ENCODE results near the gene TRIP12.

GRCh38 chr2:229725716-229726574, 195.9 kb downstream of the TRIP12 start:
- TF ChIP-seq EZH2 (IDR thresholded peaks at IDR 0.05; ENCODE audit: low read depth, unreplicated experiment), result no peak
- no peak for TF ChIP-seq REST (IDR thresholded peaks at IDR 0.05; ENCODE audit: unreplicated experiment)
- no peak for TF ChIP-seq CTCF (conservative IDR thresholded peaks at IDR 0.05; ENCODE audit: low read depth in 2 of 2)
- TF ChIP-seq, protein P1, sequence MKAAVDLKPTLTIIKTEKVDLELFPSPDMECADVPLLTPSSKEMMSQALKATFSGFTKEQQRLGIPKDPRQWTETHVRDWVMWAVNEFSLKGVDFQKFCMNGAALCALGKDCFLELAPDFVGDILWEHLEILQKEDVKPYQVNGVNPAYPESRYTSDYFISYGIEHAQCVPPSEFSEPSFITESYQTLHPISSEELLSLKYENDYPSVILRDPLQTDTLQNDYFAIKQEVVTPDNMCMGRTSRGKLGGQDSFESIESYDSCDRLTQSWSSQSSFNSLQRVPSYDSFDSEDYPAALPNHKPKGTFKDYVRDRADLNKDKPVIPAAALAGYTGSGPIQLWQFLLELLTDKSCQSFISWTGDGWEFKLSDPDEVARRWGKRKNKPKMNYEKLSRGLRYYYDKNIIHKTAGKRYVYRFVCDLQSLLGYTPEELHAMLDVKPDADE (IDR thresholded peaks at IDR 0.05), result no peak
- no peak for TF ChIP-seq ZNF114 (CRISPR knock-in tag; IDR thresholded peaks at IDR 0.05)
- TF ChIP-seq JUNB (IDR thresholded peaks at IDR 0.05; ENCODE audit: unreplicated experiment), result no peak
- no peak for TF ChIP-seq EZH2phosphoT487 (IDR thresholded peaks at IDR 0.05; ENCODE audit: unreplicated experiment)

Measured in GM23338 (cell line).